ENCODE data around the gene CTIF.

The CTIF gene

DNA sequence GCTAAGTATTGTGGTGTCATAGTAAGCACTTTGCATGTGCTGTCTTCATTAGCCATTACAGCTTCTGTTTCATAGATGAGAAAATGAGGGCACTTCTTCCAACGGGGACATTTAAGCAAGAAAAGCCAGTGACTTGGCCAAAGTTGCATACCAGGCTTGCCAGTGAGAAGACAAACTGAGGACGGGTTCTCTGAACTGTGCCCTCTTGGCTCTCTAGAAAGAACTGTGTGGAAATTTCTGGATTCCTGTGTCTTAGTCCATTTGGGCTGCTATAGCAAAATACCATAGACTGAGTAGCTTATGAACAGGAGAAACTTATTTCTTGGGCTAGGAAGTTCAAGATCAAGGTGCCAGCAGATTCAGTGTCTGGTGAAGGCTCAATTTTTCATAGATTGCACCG lies 13.3 kb downstream of the CTIF start:
- TF ChIP-seq, protein P1, sequence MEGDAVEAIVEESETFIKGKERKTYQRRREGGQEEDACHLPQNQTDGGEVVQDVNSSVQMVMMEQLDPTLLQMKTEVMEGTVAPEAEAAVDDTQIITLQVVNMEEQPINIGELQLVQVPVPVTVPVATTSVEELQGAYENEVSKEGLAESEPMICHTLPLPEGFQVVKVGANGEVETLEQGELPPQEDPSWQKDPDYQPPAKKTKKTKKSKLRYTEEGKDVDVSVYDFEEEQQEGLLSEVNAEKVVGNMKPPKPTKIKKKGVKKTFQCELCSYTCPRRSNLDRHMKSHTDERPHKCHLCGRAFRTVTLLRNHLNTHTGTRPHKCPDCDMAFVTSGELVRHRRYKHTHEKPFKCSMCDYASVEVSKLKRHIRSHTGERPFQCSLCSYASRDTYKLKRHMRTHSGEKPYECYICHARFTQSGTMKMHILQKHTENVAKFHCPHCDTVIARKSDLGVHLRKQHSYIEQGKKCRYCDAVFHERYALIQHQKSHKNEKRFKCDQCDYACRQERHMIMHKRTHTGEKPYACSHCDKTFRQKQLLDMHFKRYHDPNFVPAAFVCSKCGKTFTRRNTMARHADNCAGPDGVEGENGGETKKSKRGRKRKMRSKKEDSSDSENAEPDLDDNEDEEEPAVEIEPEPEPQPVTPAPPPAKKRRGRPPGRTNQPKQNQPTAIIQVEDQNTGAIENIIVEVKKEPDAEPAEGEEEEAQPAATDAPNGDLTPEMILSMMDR (IDR thresholded peaks at IDR 0.05), result no peak
- H2AFZ ChIP-seq, result no peak overlapping the region
- H3K9me3 ChIP-seq (ENCODE audit: control insufficient read depth, low read length), result no peaks in the 10 kb centered on the region
- H3K4me3 ChIP-seq (ENCODE audit: low read depth, low read length), result no peak overlapping the region
- H3K4me1 ChIP-seq, result peaks cover 20% of the 10 kb centered on the region
- peaks cover 41% of the 10 kb centered on the region for H3K79me2 ChIP-seq
- H3K4me2 ChIP-seq (ENCODE audit: low read length), result no peak overlapping the region
- H3K9ac ChIP-seq, result no peak overlapping the region
- H3K27me3 ChIP-seq (ENCODE audit: control insufficient read depth, insufficient read depth, low read length), result no peaks in the 10 kb centered on the region
- H3K36me3 ChIP-seq (ENCODE audit: control insufficient read depth, insufficient read depth, low read length), result no peaks in the 10 kb centered on the region
- H3K27ac ChIP-seq, result no peak overlapping the region

DNA sequence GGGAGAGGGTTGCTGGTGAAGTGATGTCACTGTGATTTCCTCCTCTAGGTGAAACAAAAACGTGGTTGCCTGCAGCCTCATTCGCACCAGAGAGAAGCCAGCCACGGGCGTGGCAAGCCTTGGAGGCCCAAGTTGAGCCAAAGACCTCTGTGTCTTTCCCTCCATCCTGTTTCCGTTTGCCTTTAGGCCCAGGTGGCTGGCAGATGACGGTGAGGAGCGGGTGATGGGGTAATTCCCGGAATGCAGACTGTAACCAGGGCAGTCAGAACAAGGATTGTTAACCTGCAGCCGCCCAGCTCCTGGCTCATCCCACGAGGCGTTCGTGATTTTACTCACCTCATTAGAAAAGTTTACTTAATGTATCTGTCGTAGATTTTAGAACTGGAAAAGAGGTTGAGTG lies 14.4 kb downstream of the CTIF start:
- Histone ChIP-seq H3K4me1 (peaks cover 13% of the 10 kb centered on the region), H3K27ac (no peak overlapping the region)
- TF ChIP-seq, protein P1 (IDR thresholded peaks at IDR 0.05), result no peak

DNA sequence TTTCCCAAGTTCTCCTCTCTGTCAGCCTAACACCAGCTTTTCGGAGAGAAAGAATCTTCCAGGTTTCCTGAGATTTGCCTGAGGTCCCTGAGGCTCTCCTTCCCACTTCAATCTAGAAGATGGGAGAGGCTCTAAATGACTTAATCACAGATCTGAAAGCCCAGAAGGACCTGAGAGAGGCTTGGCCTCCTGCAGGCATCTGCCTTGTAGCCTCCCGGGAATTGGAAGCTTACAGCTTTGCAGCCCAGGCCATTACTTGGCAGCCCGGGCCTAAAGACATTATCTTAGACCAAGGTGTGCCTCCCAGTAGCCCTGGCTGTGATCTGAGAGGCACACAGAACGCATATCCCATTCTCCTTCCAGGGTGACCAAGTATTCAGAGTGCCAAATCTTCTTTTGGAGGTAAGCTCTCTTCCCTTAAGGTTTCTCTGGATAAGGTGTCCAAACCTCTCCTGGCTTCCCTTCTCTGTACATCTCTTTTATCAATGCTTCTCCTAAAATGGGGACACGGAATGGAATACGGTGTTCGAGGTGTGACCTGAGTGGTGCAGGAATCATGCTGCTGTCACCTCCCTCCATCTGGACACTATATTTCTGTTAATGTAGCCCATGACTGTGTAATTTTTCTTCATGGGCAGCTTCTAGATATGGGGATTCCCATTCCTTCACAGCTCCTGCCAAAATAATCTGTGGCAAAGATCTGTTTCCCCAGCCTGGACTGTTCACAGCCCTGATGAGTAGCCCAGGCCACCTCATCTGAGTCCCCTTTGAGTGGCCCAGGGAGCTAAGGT lies 16.0 kb downstream of the CTIF start:
- no peak overlapping the region for H3K4me2 ChIP-seq (ENCODE audit: low read length)
- H3K9ac ChIP-seq, result no peak overlapping the region
- no peak overlapping the region for H2AFZ ChIP-seq
- no peaks in the 10 kb centered on the region for H3K4me1 ChIP-seq
- peaks cover 25% of the 10 kb centered on the region for H3K79me2 ChIP-seq
- H3K4me3 ChIP-seq (ENCODE audit: low read depth, low read length), result no peak overlapping the region
- TF ChIP-seq, protein P1 (IDR thresholded peaks at IDR 0.05), result no peak
- H3K9me3 ChIP-seq (ENCODE audit: control insufficient read depth, low read length), result no peaks in the 10 kb centered on the region
- no peaks in the 10 kb centered on the region for H3K36me3 ChIP-seq (ENCODE audit: control insufficient read depth, insufficient read depth, low read length)
- no peak overlapping the region for H3K27ac ChIP-seq
- H3K27me3 ChIP-seq (ENCODE audit: control insufficient read depth, insufficient read depth, low read length), result no peaks in the 10 kb centered on the region

More for the DNA sequence above, 14.4 kb downstream of the CTIF start:
- Histone ChIP-seq H3K36me3 (ENCODE audit: control insufficient read depth, insufficient read depth, low read length) (no peaks in the 10 kb centered on the region), H3K4me3 (ENCODE audit: low read depth, low read length) (no peak overlapping the region), H2AFZ (no peak overlapping the region), H3K79me2 (peaks cover 35% of the 10 kb centered on the region), H3K9me3 (ENCODE audit: control insufficient read depth, low read length) (no peaks in the 10 kb centered on the region), H3K4me2 (ENCODE audit: low read length) (no peak overlapping the region), H3K27me3 (ENCODE audit: control insufficient read depth, insufficient read depth, low read length) (no peaks in the 10 kb centered on the region), H3K9ac (no peak overlapping the region)

DNA sequence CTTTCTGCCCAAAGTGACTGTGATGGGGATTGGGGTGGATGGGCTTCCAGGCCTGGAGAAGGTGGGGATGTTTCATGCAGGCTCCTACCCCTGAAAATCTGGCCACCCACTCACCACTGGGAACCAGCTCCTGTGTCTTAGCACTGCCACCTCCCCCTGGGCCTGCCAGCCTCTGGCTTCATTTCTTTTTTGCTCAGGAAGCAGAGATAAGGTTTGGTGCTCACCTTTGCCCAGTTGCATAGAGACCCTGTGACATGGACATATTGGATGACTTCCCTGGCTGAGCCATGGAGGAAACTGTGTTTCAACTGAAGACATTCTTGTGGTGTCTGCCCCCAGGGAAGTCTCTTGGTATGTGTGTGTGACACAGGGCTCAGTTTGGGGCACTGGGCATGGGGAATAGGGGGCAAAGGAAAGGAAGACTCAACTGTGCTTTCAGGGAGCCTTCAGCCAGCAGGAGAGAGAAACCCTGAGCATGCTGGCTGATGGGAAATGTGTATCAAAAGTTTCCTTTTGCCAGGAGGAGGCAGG lies 16.7 kb downstream of the CTIF start:
- H3K4me2 ChIP-seq (ENCODE audit: low read length), result no peak overlapping the region
- no peaks in the 10 kb centered on the region for H3K27me3 ChIP-seq (ENCODE audit: control insufficient read depth, insufficient read depth, low read length)
- H3K9me3 ChIP-seq (ENCODE audit: control insufficient read depth, low read length), result no peaks in the 10 kb centered on the region
- H3K4me3 ChIP-seq (ENCODE audit: low read depth, low read length), result no peak overlapping the region
- H3K4me1 ChIP-seq, result no peaks in the 10 kb centered on the region
- TF ChIP-seq, protein P1 (IDR thresholded peaks at IDR 0.05), result no peak
- peaks cover 25% of the 10 kb centered on the region for H3K79me2 ChIP-seq
- no peak overlapping the region for H3K9ac ChIP-seq
- no peak overlapping the region for H2AFZ ChIP-seq
- H3K27ac ChIP-seq, result no peak overlapping the region
- no peaks in the 10 kb centered on the region for H3K36me3 ChIP-seq (ENCODE audit: control insufficient read depth, insufficient read depth, low read length)
